ENCODE data around the gene LUC7L3.
"Not testable (repeated sequence)": the region's sequence is repeated elsewhere in the genome, so short reads cannot be mapped to it uniquely, and the experiment has no call there.

The LUC7L3 gene

GRCh38 chr17:50710650-50711049 is 8.8 kb upstream of the LUC7L3 start:
- DNase-seq, result no peak

- DNase-seq, result no peak
Measured at GRCh38 chr17:50712641-50713040, 6.8 kb upstream of the LUC7L3 start.

GRCh38 chr17:50715471-50715870 is 3.9 kb upstream of the LUC7L3 start:
- DNase-seq, result no peak

- no peak for DNase-seq
Measured at GRCh38 chr17:50719924-50720794, 756 bp downstream of the LUC7L3 start.

- no peak for DNase-seq
Measured at GRCh38 chr17:50721194-50722010, 2.0 kb downstream of the LUC7L3 start.

GRCh38 chr17:50722746-50723145 is 3.3 kb downstream of the LUC7L3 start:
- DNase-seq, result no peak

DNA sequence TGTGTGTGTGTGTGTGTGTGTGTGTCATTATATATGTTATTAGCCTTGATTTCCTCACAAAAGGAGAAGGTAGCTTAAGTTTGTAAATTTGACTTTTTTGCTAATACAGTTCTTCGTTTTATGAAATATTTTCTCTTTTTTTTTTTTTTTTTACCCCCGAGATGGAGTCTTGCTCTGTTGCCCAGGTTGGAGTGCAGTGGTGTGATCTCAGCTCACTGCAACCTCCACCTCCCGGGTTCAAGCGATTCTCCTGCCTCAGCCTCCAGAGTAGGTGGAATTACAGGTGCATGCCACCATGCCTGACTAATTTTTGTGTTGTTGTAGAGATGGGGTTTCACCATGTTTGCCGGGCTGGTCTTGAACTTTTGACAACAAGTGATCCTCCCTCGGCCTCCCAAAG is 5.2 kb downstream of the LUC7L3 start:
- not testable (repeated sequence) for DNase-seq

DNA sequence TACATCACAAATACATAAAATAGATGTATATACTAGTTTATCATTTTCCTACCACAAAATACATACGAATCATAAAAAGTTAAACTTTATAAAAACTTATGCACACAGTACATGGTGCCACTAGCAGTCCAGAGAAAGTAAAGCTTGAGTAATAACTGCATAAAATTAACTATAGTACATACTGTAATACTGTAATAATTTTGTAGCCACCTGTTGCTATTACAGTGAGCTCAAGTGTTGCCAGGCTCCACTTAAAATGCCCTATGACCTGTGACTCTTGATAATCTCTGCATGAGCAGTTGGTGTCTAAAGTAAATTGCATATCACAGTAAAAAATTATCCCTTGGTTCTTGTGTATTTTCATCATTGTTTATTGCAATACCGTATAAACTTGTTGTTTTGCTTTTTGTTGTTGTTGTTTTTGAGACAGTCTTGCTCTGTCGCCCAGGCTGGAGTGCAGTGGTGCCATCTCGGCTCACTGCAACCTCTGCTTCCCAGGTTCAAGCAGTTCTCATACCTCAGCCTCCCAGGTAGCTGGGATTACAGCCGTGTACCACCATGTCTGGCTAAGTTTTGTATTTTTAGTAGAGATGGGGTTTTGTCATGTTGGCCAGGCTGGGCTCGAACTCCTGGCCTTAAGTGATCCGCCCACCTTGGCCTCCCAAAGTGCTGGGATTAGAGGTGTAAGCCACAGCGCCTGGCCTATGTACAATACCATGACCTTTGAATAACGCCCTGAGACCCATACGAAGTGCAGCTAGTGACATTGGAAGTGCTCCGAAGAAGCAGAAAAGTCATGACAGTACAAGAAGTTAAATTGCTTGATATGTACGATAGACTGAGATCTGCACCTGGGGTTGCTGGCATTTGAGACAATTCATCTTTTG is 6.6 kb downstream of the LUC7L3 start:
- DNase-seq, result no peak

GRCh38 chr17:50728112-50728429 is 8.7 kb downstream of the LUC7L3 start:
- DNase-seq, result no peak

- no peak for DNase-seq
Measured at GRCh38 chr17:50728881-50729765, 9.7 kb downstream of the LUC7L3 start.

- no peak for DNase-seq
Measured at GRCh38 chr17:50731575-50732460, 12.4 kb downstream of the LUC7L3 start.

DNA sequence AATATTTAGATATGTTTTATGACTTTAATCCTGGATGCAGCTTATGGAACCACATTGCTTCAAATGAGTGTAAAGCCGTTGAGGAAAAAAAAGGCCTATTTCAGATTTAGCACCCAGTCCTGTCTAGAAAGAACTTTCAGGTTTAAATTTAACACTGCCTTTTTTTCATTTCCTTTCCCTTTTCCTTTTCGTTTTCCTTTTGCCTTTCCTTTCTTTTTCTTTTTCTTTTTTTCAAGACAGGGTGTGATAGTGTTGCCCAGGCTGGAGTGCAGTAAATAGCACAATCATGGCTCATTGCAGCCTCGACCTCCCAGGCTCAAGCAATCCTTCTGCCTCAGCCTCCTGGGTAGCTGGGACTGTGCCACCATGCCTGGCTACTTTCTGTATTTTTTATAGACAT is 15.9 kb downstream of the LUC7L3 start:
- DNase-seq, result no peak

DNA sequence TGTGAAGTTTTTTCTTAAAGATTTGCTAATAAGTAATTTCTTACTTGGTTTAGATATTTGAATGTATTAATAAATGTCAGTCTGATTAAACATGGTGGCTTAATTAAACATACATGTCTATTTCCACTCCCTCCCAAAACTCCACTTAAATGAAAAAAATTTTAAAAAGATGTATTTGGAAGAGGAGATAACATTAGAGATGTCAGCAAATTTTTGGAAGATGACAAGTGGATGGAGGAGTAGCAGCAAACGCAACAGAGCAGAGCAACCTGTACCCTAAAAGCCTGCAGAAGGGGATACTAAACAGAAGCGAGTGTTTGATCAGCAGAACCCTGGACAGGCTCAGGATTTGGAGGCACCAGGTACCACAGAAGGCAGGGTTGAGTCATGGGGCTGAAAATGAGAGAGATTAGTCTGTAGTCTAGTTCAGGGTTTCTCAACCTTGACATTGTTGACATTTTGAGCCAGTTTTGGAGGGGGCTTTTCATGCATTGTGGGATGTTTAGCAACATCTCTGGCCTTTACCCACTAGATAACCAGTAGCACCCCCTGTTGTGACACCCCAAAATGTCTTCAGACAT is 17.8 kb downstream of the LUC7L3 start:
- peak; percentile 30 for DNase-seq

DNA sequence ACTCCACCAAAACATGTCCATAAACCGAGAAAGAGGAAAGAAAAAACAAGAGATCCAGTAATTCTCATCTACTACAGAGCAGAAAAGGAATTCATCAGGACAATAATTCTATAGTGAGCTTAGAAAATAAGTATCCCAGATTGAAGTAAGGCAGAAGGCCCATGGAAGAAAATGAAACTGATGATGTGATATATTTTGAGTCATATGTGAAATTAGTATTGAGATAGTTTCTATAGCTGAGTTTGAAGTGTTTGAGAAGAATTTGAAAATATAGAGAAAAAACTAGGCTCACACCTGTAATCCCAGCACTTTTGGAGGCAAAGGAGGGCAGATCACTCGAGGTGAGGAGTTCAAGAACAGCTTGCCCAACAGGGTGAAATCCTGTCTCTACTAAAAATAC is 19.7 kb downstream of the LUC7L3 start:
- DNase-seq, result no peak

GRCh38 chr17:50745631-50746030 is 26.2 kb downstream of the LUC7L3 start:
- no peak for DNase-seq

- no peak for DNase-seq
Measured at GRCh38 chr17:50749245-50749644, 29.8 kb downstream of the LUC7L3 start.

GRCh38 chr17:50754521-50754920 is 35.1 kb downstream of the LUC7L3 start:
- DNase-seq, result no peak

DNA sequence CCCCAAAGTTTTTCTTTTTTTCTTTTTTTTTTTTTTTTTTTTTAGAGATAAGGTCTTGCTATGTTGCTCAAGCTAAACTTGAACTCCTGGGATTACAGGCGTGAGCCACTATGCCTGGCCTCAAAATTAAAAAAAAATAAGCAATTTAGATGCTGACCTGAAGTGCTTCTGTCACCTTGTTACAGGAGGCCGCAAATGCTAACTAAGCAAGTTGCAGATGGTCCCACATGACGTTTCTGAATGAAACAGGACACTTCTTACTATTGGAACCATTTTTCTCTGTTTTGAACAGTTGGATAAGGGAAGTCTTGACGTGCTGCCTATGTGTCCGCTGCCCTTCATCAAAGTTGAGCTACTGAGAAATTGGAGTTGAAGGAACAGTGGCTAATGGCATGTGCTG is 39.1 kb downstream of the LUC7L3 start:
- DNase-seq, result no peak

- no peak for DNase-seq
Measured at GRCh38 chr17:50758989-50759544, 39.7 kb downstream of the LUC7L3 start.

DNA sequence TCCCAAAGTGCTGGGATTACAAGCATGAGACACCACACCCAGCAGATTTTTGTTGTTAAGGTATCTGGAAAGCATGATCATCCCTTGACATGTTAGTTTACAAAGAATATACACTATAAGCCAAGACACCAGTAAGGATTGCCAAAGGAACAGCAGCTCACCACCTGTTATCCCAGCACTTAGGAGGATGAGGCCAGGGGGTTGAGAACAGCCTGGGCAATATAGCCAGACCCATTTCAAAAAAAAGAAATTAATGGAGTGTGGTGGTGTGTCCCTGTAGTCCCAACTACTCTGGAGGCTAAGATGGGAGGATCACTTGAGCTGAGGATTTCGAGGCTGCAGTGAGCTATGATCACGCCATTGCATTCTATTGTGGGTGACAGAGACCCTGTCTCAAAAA is 42.8 kb downstream of the LUC7L3 start:
- DNase-seq, result no peak
